Activated CD4-positive, alpha-beta T cell treated with anti-CD3 and anti-CD28 coated beads, Interleukin-2, amount 50 U/mL, for 24 hours (primary cell): Measurements from ENCODE around the gene GPS1.
A peak's percentile ranks its signal among the peaks of the same experiment; 100 is the strongest.

Experiments
- DNase-seq, 2 donors: peaks; one replicate each; pipeline ENCODE4 v3.0.0-alpha.2; 2020; ENCODE audit warnings: low read depth in 1 of 2, low spot score in 1 of 2

Gene GPS1

GRCh38 chr17:82056729-82057621 is 5.3 kb downstream of the GPS1 start:
- no peak for DNase-seq

DNA sequence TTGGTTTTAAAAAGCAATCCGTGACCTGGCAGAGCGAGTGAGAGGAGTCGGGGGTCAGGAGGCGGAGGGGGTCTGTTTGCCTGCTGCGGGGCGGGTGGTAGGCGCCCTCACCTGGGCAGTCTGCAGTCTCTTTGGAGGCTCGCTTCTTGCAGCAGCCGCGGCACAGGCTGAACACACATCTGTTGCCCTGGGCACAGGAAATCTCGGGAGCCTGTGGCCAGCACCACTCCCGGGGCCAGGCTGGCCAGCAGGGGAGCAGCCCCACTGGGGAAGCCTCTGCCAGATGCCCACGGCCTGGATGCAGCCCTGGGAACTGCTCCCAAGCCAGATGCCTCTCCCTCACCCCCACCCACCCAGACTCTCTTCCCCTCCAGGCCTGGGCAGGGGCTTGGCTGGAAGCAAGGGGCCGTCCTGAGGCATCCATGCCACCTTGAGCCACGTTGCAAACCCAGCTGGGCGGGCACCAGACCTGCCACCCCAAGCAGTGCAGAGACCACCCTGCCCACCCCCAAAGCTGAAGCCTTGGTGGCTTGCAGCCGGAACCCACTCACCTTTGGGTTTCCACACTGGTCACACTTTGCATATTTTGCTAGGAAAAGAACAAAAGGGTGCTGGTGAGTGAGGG is 6.6 kb downstream of the GPS1 start:
- no peak for DNase-seq

GRCh38 chr17:82058855-82059249 is 7.2 kb downstream of the GPS1 start:
- DNase-seq = no peak

GRCh38 chr17:82059272-82060000 is 7.7 kb downstream of the GPS1 start:
- no peak for DNase-seq

DNA sequence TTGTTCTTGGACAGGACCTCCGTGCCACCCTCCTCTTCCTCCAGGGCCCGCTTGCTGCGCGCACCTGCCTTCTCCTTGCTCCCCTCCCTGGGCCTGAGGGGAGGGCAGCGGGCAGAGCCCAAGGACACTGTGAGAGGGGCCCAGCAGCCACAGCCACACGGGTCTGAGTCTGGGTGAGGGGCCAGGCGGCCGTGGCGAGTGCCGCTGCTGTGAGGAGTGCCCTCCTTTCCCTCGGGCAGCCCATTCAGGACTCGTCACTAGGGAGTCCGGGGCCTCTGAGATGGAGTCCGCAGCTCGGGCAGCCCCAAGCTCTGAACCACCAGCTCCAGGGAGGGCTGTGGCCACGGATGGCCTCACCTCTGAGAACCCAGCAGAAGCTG is 8.3 kb downstream of the GPS1 start:
- DNase-seq = no peak

DNA sequence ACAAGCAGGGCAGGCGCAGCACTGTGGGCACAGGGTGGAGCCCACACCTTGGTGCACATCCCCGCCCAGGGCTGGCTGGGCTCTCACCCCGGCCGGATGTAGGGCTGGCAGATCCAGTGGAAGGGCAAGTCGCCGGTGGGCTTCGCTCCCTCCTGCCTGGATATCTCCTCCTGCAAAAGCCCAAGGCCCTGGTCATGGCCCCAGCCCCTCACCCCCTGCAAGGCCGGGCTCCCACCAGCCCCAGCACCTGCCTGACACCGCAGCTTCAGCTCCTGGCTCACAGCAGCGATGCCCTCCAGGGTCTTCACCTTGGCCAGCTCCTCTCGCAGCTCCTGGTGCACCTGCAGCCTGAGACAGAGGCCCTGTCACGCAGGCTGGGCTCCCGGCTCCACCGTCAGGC is 8.9 kb downstream of the GPS1 start:
- no peak for DNase-seq

DNA sequence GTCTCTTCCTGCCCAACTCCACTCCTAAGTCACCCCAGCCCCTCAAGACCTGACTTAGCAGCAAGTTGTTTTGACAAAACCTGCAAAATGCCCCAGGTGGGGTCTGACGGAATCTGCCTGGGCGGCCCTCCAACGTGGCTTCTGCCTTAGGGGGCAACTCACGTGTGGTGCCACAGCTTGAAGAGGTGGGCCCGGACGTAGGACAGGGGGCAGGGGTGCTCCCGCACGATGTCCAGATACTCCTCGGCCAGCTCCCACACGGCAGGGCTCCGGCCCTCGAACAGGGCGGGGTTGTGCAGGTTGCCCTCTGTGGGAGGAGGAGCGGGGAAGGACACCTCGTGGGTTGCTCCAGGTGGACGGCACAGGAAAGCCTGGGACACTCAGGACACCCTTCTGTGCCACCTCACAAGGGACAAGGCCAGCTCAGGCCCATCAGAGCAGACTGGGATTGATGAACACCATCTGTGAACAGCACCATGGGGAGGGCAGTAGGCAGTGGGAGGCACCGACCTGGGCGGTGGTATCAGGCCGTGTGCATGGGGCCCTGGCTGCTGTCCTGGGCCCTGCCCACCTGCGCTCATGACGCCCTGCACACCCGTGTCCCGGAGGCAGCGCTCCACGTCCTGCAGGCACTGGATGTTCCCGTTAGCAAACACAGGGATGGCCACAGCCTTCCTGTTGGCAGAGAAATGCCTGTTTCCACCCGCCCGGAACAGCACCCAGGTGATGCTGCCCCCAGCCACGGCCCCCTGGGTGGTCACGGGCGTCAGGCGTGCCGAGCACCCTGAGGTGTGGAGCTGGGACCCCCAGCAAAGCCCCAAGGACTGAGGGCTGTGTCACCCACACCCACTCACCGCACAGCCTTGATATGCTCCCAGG is 9.6 kb downstream of the GPS1 start:
- DNase-seq = no peak

DNA sequence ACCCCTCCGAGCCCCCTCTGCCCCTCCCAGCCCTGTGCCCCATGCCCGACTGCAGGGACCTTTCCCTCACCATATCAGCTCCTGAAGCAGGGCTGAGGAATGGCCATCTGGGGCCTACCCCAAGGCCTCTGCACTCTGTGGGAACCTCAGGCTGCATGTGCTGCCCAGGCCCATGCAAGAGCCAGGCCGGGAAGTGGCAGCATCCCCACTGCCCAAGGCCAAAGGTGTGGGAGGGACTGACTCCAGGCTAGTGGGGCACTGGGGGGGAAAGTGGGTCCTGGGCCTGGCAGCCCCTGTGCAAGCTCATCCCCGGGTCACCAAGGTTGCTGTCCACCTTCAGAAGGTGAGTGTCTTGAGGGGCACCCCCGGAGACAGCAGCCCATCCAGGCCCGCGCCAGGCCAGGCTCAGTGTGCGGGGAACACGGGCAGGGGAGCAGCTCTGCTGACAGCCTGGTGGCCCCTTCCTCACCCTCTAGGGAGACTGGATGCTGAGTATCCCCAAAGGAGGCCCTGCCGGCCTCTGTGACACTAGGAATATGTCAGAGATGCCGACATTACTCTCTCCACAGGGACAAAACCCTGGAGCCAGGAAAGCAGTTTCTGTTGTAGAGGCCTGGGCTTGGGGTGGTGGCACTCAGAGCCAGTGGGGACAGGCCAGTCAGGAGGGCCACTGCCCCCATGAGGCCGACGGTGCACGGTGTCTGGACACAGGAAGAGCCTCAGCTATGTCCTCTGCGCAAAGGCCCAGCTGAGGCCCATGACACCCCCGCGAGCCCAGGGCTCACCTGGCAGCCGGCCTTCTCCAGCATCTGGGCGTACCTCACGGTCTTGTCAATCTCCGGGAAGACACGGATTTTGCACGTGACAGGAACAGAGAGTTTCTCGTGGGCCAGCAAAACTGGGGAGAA is 10.6 kb downstream of the GPS1 start:
- DNase-seq = no peak

DNA sequence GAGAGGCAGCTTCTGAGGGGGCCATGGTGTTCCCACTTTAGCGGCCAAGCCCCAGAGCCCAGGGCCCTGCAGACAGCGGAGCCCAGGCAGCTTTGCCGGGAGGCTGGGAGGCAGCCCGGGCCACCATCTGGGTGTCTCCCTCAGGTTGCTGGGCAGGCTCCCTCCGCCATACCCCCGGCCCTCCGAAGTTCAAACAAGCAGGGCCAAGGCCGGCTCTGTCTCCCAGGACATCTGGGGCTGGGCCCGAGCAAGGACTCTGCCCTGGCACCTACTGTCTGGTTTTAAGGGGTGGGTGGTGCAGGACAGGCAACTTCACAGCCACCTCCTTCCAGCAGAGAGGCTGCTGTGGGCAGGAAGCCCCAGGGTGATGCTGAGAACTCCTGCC is 11.3 kb downstream of the GPS1 start:
- no peak for DNase-seq

DNA sequence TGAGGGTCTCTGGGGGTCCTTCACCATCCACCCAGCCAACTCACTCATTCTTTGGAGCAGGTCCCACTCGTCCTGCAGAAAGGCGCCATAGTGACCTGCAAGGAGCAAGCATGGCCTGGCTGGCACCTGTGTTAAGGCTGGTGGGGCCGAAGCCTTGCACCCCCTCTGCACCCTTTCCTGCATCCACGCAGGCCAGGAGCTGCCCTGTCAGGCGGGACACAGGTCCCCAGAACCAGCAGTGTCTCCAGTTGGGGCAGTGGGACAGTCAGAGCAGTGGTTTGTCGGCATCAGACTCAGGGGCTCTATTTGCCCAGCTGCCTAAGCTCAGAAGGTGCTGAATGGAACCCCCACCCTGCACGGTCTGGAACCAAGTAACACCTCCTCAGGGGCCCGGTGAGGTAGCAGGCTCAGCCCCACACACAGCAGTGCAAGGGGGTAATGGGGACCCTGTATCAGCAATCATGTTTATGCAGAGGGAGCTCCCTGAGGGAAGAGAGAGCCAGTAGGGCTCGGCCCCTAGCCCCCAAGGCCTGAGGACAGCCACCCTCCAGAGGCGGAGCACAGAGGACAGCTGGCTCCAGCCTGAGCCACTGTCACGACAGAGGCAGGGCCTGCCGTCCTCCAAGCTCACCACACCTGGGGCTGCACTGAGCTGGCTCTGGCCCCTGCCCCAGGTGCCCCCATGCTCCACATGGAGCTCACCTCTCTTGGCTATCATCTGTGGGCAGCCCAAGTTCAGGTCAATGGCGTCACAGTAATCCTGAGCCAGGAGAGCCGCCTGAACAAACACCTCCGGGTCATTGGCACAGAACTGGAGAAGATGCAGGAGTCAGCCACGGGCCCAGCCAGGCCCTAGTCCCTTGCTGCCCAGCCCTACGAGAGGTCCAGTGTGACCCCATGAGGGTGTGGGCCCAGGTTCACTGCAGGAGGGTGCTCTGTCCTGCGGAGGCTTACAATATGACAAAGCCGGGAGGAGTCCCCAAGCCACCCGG is 12.0 kb downstream of the GPS1 start:
- no peak for DNase-seq

DNA sequence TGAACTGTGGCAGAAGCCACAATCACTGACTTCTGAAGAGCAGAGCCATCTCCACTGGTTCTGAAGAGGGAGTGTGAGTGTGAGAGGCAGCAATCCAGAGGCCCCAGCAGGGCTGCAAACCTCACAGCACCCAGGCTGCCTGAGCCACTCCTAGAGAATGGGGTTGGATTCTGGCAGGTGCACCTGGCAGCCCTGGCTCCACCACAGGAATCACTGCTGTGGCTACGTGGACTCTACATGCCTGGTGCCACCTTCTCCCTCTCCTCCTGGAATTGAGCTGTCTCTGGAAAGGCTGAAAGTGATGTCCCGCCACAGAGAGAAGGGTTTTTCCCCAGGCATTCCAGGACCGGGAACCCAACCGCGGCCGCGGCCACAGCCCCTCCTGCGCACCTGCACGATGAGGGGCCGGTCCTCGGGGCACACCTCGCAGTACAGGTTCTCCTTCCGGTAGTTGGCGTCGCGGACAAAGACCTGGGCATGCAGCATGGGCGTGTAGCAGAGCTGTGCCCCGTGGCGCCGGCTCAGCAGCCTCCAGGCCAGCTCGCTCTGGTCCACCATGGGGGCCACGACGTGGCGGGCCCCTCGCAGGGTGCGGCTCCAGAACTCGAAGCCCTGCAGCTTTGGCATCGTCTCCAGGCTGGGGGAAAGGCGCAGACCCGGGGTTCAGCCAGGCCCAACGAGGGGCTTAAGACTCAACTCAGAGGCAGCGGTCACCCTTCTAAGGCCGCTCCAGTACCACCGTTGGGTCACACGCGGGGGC is 12.9 kb downstream of the GPS1 start:
- no peak for DNase-seq

DNA sequence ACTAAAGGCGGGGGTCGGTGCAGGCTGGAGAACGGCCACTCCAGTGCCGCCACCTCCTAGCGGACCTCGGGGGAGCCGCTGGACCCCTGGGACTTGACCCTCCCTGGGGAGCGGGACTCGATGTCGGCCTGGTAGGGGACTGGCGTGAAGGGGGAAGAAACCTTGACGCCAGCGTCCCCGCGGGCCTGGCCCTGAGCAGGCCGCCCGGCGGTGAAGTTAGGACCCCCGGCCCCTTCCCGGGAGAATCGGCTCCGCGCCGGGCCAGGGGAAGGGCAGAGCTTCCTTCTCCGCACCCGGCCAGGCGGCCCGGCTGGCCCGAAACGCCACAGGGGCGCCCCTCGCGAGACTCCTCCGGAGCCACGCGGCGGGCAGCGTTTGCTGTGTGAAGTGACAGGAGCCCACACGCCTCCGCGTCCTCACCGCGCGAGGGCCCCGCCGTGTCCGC is 13.5 kb downstream of the GPS1 start:
- peak in 1 of 2 donors; percentile 32 for DNase-seq

- DNase-seq = peak; percentile 53 to 70
These were observed 14.1 kb downstream of the GPS1 start, which contains the start of gene DUS1L for GRCh38 chr17:82065638-82066303. TSS of gene DUS1L (minus strand) at chr17:82065804. CDS start at chr17:82065059, 745 bp downstream.

DNA sequence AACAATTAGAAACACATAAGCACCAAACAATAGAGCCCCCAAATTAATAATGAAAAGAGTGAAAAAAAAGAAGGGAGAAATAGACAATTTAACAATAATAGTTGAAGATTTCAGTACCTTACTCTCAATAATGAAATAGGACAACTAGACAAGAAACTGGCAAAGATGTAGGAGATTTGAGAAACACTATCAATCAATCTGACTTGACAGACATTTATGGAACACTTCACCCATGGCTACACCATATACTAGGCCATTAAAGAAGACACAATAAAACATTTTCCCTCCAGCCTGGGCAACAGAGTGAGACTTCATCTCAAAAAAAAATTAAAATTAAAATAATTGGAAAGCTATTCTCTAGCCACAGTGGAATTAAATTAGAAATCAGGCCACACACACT is 18.9 kb downstream of the GPS1 start:
- DNase-seq = no peak

GRCh38 chr17:82072827-82073226 is 21.1 kb downstream of the GPS1 start:
- no peak for DNase-seq

DNA sequence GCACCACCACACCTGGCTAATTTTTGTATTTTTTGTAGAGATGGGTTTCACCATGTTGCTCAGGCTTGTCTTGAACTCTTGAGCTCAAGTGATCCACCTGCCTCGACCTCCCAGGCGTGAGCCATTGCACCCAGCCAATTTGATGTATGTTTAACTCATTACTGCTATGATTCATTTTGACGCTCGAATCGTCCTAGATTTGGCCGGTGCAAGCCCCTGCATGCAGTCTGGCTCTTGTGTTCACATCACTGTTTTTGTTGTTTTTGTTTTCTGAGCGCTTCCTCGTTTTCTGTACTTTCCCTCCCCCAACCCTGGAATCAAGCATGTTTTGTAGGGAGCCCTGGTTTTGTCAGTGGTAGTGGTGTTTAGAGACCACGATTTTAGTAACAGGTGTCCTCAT is 21.7 kb downstream of the GPS1 start:
- no peak for DNase-seq

DNA sequence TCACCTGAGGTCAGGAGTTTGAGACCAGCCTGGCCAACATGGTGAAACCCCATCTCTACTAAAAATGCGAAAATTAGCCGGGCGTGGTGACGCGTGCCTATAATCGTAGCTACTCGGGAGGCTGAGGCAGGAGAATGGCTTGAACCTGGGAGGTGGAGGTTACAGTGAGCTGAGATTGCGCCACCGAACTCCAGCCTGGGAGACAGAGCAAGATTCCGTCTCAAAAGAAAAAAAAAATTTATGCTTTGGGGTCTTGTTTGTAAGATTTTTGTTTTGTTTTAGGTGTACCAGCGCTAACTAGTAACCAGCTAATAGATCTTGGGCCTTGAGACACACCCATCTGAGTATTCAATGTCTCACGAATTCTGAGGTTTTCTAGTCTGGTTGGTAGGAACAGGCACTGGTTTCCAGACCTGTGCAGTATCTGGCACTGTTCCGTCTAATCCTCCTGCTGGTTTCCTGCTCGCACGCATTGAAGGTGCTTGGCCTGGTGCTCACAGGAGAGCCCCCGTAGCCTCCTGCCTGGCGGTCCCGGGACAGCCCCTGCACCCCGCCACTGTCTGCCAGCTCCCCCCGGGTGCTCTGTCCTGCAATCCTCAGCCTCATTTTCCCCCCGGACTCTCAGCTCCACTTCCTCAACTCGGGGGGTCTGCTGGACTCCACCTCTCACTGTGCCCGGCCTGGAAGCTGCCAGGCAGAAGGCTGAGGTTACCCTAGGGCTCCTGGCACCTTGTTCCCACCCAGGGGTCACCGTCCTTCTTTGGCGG is 24.5 kb downstream of the GPS1 start:
- no peak for DNase-seq
